HEK293 (cell line): Measurements from ENCODE around the gene ELFN1.

Source experiments
- EGR2 ChIP-seq: fragments of 450-650 bp; formaldehyde crosslinking; IDR thresholded peaks from 2 replicates; pipeline ENCODE4 v1.5.1; 2016; ENCODE audit warnings: low read depth, missing biosample characterization, missing genetic modification characterization
- GLIS2 ChIP-seq: fragments of 450-650 bp; formaldehyde crosslinking; IDR thresholded peaks from 2 replicates; pipeline ENCODE4 v1.5.1; 2016; ENCODE audit warnings: missing biosample characterization, missing genetic modification characterization
- HOXD13 ChIP-seq: sonication (generic); formaldehyde crosslinking; IDR thresholded peaks from 2 replicates; pipeline ENCODE4 v1.8.0; 2022; ENCODE audit warnings: missing genetic modification reagents, borderline replicate concordance
- KLF16 ChIP-seq: fragments of 450-650 bp; formaldehyde crosslinking; IDR thresholded peaks from 2 replicates; pipeline ENCODE4 v1.5.1; 2017; ENCODE audit warnings: missing biosample characterization, missing genetic modification characterization
- KLF7 ChIP-seq: fragments of 450-650 bp; formaldehyde crosslinking; IDR thresholded peaks from 2 replicates; pipeline ENCODE4 v1.5.1; 2016; ENCODE audit warnings: missing biosample characterization, missing genetic modification characterization, borderline replicate concordance
- MEIS1 ChIP-seq: sonication (generic); formaldehyde crosslinking; IDR thresholded peaks from 2 replicates; pipeline ENCODE4 v1.8.1; 2022; ENCODE audit warnings: missing genetic modification reagents, mild to moderate bottlenecking, borderline replicate concordance
- ZBTB1 ChIP-seq: fragments of 450-650 bp; formaldehyde crosslinking; IDR thresholded peaks from 2 replicates; pipeline ENCODE4 v1.5.1; 2016; ENCODE audit warnings: missing biosample characterization, missing genetic modification characterization
- ZBTB17 ChIP-seq: fragments of 450-650 bp; formaldehyde crosslinking; IDR thresholded peaks from 2 replicates; pipeline ENCODE4 v1.5.1; 2016; ENCODE audit warnings: missing biosample characterization, missing genetic modification characterization
- ZBTB20 ChIP-seq: fragments of 450-650 bp; formaldehyde crosslinking; IDR thresholded peaks from 2 replicates; pipeline ENCODE4 v1.5.1; 2016; ENCODE audit warnings: missing biosample characterization, missing genetic modification characterization
- ZBTB7A ChIP-seq: fragments of 450-650 bp; formaldehyde crosslinking; IDR thresholded peaks from 2 replicates; pipeline ENCODE4 v1.5.1; 2016; ENCODE audit warnings: low read depth, missing biosample characterization, missing genetic modification characterization
- ZEB2 ChIP-seq: fragments of 450-650 bp; formaldehyde crosslinking; IDR thresholded peaks from 2 replicates; pipeline ENCODE4 v1.5.1; 2016; ENCODE audit warnings: missing biosample characterization, missing genetic modification characterization
- ZIC2 ChIP-seq: fragments of 450-650 bp; formaldehyde crosslinking; IDR thresholded peaks from 2 replicates; pipeline ENCODE4 v1.5.1; 2016; ENCODE audit warnings: missing biosample characterization, missing genetic modification characterization
- ZNF121 ChIP-seq: fragments of 450-650 bp; formaldehyde crosslinking; IDR thresholded peaks from 2 replicates; pipeline ENCODE4 v1.5.1; 2016; ENCODE audit warnings: missing biosample characterization, missing genetic modification characterization
- ZNF133 ChIP-seq: fragments of 450-650 bp; formaldehyde crosslinking; IDR thresholded peaks from 2 replicates; pipeline ENCODE4 v1.5.1; 2016; ENCODE audit warnings: missing biosample characterization, missing genetic modification characterization
- ZNF138 ChIP-seq: fragments of 450-650 bp; formaldehyde crosslinking; IDR thresholded peaks from 2 replicates; pipeline ENCODE4 v1.5.1; 2016; ENCODE audit warnings: missing biosample characterization, missing genetic modification characterization, borderline replicate concordance
- ZNF19 ChIP-seq: fragments of 450-650 bp; formaldehyde crosslinking; IDR thresholded peaks from 2 replicates; pipeline ENCODE4; 2016; ENCODE audit warnings: missing biosample characterization, missing genetic modification characterization, low read depth
- ZNF2 ChIP-seq: fragments of 450-650 bp; formaldehyde crosslinking; IDR thresholded peaks from 2 replicates; pipeline ENCODE4 v1.5.1; 2016; ENCODE audit warnings: missing biosample characterization, missing genetic modification characterization
- ZNF24 ChIP-seq: fragments of 450-650 bp; formaldehyde crosslinking; IDR thresholded peaks from 2 replicates; pipeline ENCODE4 v1.5.1; 2016; ENCODE audit warnings: missing biosample characterization, missing genetic modification characterization
- ZNF37A ChIP-seq: fragments of 450-650 bp; IDR thresholded peaks from 2 replicates; pipeline ENCODE4 v1.5.1; 2018; ENCODE audit warnings: missing biosample characterization, missing genetic modification characterization
- ZNF433 ChIP-seq: fragments of 450-650 bp; formaldehyde crosslinking; IDR thresholded peaks from 2 replicates; pipeline ENCODE4 v1.5.1; 2016; ENCODE audit warnings: missing biosample characterization, missing genetic modification characterization, low read depth
- ZNF48 ChIP-seq: fragments of 450-650 bp; formaldehyde crosslinking; IDR thresholded peaks from 2 replicates; pipeline ENCODE4 v1.5.1; 2016; ENCODE audit warnings: missing biosample characterization, missing genetic modification characterization
- ZNF514 ChIP-seq: fragments of 450-650 bp; formaldehyde crosslinking; IDR thresholded peaks from 2 replicates; pipeline ENCODE4 v1.5.1; 2016; ENCODE audit warnings: missing biosample characterization, missing genetic modification characterization
- ZNF600 ChIP-seq: fragments of 450-650 bp; formaldehyde crosslinking; IDR thresholded peaks from 2 replicates; pipeline ENCODE4 v1.5.1; 2016; ENCODE audit warnings: missing biosample characterization, missing genetic modification characterization
- ZNF707 ChIP-seq: fragments of 450-650 bp; formaldehyde crosslinking; IDR thresholded peaks from 2 replicates; pipeline ENCODE4 v1.5.1; 2016; ENCODE audit warnings: missing biosample characterization, missing genetic modification characterization
- ZNF747 ChIP-seq: fragments of 450-650 bp; formaldehyde crosslinking; IDR thresholded peaks from 2 replicates; pipeline ENCODE4 v1.5.1; 2016; ENCODE audit warnings: missing biosample characterization, missing genetic modification characterization
- ZNF830 ChIP-seq: fragments of 450-650 bp; IDR thresholded peaks from 2 replicates; pipeline ENCODE4 v1.5.0; 2018; ENCODE audit warnings: missing biosample characterization, missing genetic modification characterization, low read depth, mild to moderate bottlenecking, moderate library complexity
- ZNF837 ChIP-seq: fragments of 450-650 bp; formaldehyde crosslinking; IDR thresholded peaks from 2 replicates; pipeline ENCODE4 v1.5.1; 2016; ENCODE audit warnings: missing biosample characterization, missing genetic modification characterization
- TF ChIP-seq, protein P1 (sequence below): fragments of 450-650 bp; formaldehyde crosslinking; IDR thresholded peaks from 2 replicates; pipeline ENCODE4 v1.5.1; 2016; ENCODE audit warnings: missing biosample characterization, missing genetic modification characterization, low read depth
- TF ChIP-seq, protein P2 (sequence below): fragments of 450-650 bp; formaldehyde crosslinking; IDR thresholded peaks from 2 replicates; pipeline ENCODE4 v1.5.1; 2017; ENCODE audit warnings: missing biosample characterization, mild to moderate bottlenecking, missing genetic modification characterization, moderate library complexity
- TF ChIP-seq, protein P3 (sequence below): fragments of 450-650 bp; formaldehyde crosslinking; IDR thresholded peaks from 2 replicates; pipeline ENCODE4 v1.5.1; 2016; ENCODE audit warnings: missing biosample characterization, missing genetic modification characterization
- TF ChIP-seq, protein P4 (sequence below): sonication (generic); formaldehyde crosslinking; IDR thresholded peaks from 2 replicates; pipeline ENCODE4 v1.8.1; 2022; ENCODE audit warnings: mild to moderate bottlenecking, moderate library complexity, missing genetic modification reagents
- TF ChIP-seq, protein P5 (sequence below): IDR thresholded peaks from 2 replicates; pipeline ENCODE4 v1.6.1; 2011; ENCODE audit warnings: mild to moderate bottlenecking, low read depth, low read length, borderline replicate concordance
- TF ChIP-seq, protein P6 (sequence below): fragments of 450-650 bp; formaldehyde crosslinking; IDR thresholded peaks from 2 replicates; pipeline ENCODE4 v1.5.1; 2016; ENCODE audit warnings: missing biosample characterization, missing genetic modification characterization

ELFN1 gene

DNA sequence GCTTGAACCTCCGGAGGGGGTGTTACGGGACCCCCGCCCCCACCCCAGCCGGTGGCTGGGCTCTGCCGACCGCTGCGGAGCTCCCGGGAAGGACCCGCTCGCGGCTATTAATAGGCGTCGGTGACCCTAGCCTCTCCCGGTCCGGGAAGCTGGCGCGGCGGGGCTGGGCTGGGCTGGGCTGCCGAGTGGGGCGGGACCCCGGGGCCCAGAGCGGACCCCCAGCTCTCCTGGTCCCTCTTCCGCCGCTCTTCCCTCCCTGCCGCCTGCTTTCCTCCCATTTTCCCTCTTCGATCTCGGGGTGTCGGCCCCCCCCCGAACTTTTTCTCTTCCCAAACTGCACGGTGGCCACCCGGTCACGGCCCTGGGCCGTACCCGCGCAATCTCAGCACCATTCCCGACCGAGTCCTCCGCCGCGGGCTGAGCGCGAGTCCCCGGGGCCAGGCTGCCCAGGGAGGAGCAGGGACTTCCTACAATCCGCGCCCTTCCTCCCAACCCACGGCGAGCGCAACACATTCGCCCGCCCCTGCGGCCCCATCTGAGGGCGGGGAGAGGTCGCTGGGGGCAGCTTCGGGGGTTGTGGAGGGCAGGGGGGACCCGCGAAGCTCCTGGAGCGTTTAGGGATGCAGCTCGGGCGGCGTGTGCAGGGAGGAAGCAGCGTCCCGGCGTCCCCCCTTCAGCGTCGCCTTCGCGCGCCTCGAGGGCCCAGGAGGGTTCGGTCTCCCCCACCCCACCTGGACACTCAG lies 3.1 kb upstream of the ELFN1 start (continued):
- TF ChIP-seq ZNF707 (tag by site-specific recombination), result no peak
- no peak for TF ChIP-seq ZBTB17 (tag by site-specific recombination)
- TF ChIP-seq ZNF2, result no peak
- no peak for TF ChIP-seq HOXD13 (CRISPR knock-in tag)
- TF ChIP-seq, protein P1, sequence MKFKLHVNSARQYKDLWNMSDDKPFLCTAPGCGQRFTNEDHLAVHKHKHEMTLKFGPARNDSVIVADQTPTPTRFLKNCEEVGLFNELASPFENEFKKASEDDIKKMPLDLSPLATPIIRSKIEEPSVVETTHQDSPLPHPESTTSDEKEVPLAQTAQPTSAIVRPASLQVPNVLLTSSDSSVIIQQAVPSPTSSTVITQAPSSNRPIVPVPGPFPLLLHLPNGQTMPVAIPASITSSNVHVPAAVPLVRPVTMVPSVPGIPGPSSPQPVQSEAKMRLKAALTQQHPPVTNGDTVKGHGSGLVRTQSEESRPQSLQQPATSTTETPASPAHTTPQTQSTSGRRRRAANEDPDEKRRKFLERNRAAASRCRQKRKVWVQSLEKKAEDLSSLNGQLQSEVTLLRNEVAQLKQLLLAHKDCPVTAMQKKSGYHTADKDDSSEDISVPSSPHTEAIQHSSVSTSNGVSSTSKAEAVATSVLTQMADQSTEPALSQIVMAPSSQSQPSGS (tag by site-specific recombination), result no peak
- TF ChIP-seq ZNF37A (tag by site-specific recombination), result no peak
- peak; percentile 69 for TF ChIP-seq ZBTB20 (tag by site-specific recombination)
- TF ChIP-seq ZNF830 (tag by site-specific recombination), result no peak
- no peak for TF ChIP-seq ZBTB7A (tag by site-specific recombination)
- TF ChIP-seq ZNF138 (tag by site-specific recombination), result no peak
- TF ChIP-seq, protein P2, sequence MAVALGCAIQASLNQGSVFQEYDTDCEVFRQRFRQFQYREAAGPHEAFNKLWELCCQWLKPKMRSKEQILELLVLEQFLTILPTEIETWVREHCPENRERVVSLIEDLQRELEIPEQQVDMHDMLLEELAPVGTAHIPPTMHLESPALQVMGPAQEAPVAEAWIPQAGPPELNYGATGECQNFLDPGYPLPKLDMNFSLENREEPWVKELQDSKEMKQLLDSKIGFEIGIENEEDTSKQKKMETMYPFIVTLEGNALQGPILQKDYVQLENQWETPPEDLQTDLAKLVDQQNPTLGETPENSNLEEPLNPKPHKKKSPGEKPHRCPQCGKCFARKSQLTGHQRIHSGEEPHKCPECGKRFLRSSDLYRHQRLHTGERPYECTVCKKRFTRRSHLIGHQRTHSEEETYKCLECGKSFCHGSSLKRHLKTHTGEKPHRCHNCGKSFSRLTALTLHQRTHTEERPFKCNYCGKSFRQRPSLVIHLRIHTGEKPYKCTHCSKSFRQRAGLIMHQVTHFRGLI (tag by site-specific recombination), result peak; percentile 58
- no peak for TF ChIP-seq ZNF837 (tag by site-specific recombination)
- no peak for TF ChIP-seq ZNF133 (tag by site-specific recombination)
- TF ChIP-seq, protein P3, sequence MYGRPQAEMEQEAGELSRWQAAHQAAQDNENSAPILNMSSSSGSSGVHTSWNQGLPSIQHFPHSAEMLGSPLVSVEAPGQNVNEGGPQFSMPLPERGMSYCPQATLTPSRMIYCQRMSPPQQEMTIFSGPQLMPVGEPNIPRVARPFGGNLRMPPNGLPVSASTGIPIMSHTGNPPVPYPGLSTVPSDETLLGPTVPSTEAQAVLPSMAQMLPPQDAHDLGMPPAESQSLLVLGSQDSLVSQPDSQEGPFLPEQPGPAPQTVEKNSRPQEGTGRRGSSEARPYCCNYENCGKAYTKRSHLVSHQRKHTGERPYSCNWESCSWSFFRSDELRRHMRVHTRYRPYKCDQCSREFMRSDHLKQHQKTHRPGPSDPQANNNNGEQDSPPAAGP (tag by site-specific recombination), result no peak
- TF ChIP-seq, protein P4, sequence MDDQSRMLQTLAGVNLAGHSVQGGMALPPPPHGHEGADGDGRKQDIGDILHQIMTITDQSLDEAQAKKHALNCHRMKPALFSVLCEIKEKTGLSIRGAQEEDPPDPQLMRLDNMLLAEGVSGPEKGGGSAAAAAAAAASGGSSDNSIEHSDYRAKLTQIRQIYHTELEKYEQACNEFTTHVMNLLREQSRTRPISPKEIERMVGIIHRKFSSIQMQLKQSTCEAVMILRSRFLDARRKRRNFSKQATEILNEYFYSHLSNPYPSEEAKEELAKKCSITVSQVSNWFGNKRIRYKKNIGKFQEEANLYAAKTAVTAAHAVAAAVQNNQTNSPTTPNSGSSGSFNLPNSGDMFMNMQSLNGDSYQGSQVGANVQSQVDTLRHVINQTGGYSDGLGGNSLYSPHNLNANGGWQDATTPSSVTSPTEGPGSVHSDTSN, result no peak
- TF ChIP-seq ZNF19, result no peak
- TF ChIP-seq ZNF600, result peak; percentile 78
- no peak for TF ChIP-seq ZIC2
- no peak for TF ChIP-seq ZNF48
- peak; percentile 54 for TF ChIP-seq GLIS2 (tag by site-specific recombination)
- no peak for TF ChIP-seq MEIS1 (CRISPR knock-in tag)
- no peak for TF ChIP-seq ZNF433 (tag by site-specific recombination)
- TF ChIP-seq KLF7 (tag by site-specific recombination), result no peak
- TF ChIP-seq ZBTB1 (tag by site-specific recombination), result no peak
- TF ChIP-seq, protein P5, sequence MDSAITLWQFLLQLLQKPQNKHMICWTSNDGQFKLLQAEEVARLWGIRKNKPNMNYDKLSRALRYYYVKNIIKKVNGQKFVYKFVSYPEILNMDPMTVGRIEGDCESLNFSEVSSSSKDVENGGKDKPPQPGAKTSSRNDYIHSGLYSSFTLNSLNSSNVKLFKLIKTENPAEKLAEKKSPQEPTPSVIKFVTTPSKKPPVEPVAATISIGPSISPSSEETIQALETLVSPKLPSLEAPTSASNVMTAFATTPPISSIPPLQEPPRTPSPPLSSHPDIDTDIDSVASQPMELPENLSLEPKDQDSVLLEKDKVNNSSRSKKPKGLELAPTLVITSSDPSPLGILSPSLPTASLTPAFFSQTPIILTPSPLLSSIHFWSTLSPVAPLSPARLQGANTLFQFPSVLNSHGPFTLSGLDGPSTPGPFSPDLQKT, result no peak
- TF ChIP-seq ZNF121 (tag by site-specific recombination), result no peak
- TF ChIP-seq, protein P6, sequence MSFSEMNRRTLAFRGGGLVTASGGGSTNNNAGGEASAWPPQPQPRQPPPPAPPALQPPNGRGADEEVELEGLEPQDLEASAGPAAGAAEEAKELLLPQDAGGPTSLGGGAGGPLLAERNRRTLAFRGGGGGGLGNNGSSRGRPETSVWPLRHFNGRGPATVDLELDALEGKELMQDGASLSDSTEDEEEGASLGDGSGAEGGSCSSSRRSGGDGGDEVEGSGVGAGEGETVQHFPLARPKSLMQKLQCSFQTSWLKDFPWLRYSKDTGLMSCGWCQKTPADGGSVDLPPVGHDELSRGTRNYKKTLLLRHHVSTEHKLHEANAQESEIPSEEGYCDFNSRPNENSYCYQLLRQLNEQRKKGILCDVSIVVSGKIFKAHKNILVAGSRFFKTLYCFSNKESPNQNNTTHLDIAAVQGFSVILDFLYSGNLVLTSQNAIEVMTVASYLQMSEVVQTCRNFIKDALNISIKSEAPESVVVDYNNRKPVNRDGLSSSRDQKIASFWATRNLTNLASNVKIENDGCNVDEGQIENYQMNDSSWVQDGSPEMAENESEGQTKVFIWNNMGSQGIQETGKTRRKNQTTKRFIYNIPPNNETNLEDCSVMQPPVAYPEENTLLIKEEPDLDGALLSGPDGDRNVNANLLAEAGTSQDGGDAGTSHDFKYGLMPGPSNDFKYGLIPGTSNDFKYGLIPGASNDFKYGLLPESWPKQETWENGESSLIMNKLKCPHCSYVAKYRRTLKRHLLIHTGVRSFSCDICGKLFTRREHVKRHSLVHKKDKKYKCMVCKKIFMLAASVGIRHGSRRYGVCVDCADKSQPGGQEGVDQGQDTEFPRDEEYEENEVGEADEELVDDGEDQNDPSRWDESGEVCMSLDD, result peak; percentile 89
- 0 out of 2 replicates have a peak, but pooled peaks have one; percentile 37 for TF ChIP-seq EGR2 (tag by site-specific recombination)
- no peak for TF ChIP-seq KLF16
- no peak for TF ChIP-seq ZNF514
- no peak for TF ChIP-seq ZNF24 (tag by site-specific recombination)
- TF ChIP-seq ZNF747 (tag by site-specific recombination), result no peak
- TF ChIP-seq ZEB2 (tag by site-specific recombination), result peak; percentile 11; the same call in 1 of the 2 replicates
